CD4-positive, alpha-beta T cell treated with Interleukin-12 subunit alpha and Interleukin-12 subunit beta, for 1 hour (primary cell): ENCODE data around the gene EFS.
"Not testable (repeated sequence)": the region's sequence is repeated elsewhere in the genome, so short reads cannot be mapped to it uniquely, and the experiment has no call there.

ENCODE experiments used
- DNase-seq: peaks from one replicate; pipeline ENCODE4 v3.0.0-alpha.2; 2020

EFS gene

DNA sequence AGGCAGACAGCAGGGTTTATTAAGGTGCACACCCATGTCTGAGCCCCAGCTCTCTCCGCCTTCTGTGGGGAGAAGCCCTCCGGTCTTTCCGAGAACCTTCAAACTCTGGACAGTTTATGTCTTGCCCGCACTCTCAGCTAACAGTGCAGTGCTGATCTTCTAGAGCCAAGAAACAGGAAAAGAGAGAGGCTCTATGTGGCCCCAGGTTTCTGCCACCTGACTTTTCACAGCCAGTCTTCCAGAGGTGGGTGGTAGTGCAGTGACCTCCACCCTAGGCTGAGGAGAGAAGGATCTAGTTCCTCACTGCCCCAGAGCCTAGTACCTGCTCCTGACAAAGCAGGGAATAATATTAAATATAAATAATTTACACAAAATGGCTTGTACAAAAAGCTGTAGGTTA is 8.3 kb downstream of the EFS start:
- no peak for DNase-seq

DNA sequence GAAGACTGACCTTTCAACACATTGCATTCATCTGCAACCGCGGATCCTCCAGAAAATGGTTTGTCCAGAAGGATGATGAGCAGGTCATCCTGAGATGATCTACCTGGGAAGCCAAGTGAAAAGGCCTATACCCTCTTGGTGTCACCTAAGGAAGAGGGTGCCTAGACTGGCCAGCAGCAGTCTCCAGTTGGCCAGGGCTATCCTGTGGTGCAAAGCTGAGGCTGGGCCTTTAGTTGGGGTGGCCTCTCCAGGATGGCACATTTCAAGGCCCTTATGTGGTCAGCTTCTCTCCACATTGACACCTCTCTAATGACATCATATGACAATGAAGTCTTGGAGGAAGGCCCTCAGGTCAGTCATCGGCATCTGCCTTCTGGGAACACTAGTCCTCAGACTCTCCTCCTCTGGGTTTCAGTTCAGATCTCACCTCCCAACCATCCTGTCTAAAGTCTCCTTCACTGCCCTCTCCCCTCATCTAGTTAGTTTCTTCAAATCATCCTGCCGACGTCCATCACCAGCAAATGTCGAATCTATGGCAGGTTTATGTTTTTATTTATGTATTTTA is 9.0 kb downstream of the EFS start:
- no peak for DNase-seq

DNA sequence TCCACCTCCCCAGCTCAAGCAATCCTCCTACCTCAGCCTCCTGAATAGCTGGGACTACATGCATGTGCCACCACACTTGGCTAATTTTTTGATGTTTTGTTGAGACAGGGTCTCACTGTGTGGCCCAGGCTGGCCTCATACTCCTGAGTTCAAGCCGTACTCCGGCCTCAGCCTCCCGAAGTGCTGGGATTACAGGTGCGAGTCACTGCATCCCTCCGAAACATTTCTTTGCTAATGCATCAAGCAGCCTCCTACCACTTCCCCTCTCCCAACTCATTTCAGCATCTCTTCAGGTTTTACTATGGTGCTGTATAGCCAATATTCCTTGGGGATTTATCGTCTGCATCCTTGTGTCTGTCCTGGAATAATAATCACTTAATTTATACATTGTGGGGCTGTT is 10.0 kb downstream of the EFS start:
- DNase-seq, result no peak

DNA sequence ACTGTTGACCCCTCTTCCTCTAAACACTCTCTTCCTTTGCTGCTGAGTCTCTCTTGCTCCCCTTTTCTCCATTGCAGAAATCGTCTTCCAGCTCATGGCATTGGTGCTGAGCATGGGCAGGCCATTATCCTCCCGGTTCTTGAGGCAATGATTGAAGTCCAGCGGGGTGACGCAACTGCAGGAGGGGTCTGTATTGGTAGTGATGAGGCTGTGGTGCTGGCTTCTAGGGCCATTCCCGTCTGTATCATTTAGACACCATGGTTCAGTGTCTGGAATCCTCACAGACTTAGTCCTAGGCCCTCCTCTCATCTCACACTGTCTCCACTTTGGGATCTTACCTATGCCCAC is 11.6 kb downstream of the EFS start:
- DNase-seq, result no peak

DNA sequence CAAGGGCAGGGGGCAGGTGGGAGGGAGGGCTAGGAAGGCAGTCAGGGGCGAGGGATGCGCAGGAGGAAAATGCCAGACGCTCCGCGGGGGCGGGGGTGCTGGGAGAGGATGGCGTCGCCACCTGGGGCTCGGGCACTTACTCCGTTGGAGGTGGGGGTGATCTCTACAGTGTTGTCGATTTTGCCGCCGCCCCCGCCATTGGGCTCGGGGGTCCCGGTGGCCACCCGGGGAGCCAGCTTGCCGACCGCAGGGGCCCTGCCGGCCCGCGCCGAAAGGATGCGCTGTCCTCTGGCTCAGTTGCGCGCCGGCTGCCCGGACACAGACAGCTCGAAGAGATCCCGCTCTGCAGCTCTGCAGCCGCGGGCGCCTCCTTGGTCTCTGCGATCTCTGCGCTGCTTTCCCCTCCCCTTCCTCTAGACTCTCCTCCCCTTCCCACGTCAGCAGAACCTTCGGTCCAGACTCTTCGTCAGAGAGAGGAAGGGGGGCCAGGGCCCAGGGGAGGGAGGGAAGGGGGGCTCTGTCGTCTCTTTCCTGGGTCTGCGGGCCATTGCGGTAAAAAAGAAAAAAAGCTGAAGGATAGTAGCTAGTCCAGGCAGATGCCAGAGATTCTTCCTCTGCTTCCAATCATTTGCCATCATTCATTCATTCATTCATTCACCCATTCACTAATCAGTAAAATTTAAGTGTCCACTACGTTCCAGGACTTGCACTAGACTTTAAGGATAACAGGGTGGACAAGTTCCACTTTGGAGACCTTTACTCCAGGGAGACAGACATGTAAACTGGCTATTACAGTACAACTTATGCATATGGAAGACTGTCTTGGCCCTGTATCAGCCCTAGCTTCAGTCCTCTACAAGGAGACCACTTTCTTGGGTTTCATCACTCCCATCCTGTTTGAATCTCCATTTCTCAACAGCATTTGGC is 12.2 kb downstream of the EFS start, which contains the start of gene SLC22A17:
SLC22A17 (minus strand) TSS at position 382 of the 927 bp plus-strand sequence.
- DNase-seq, result peak; percentile 60

DNA sequence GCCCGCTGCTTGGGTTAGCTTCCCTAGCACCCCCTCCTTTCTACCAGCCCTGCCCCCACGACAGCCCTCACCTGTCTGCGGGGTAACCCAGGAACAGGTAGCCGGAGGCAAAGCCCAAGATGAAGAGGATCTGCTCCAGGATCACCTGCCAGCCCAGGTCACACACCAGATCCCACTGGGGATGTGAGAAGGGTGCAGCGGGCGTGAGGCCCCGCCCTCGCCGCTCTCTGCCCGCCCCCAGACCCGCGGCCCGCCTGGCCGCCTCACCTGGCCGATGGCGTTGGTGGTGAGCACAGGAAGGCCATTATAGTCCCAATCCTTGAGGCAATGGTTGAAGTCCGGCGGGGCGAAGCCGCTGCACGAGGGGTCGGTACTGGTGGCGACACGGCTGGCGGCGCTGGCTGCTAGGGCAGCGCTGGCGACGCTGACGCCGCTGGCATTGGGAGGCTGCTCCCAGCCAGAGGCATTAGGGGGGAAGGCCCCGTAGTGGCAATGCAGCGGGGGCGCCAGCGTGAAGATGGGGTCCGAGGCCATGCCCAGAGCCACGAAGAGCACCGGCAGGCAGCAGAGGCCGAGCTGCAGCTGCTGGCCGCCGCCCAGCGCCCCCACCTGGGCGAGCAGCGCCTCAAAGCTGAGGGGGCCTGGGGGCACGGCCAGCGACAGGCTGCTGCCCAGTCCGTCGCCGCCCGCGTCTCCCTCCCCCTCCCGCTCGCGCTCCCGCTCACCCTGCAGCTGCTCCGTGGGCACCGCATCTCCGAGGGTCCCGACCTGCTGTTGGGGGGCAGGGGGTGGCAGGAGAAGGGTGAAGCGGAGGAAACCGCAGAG is 13.1 kb downstream of the EFS start:
- DNase-seq, result no peak

DNA sequence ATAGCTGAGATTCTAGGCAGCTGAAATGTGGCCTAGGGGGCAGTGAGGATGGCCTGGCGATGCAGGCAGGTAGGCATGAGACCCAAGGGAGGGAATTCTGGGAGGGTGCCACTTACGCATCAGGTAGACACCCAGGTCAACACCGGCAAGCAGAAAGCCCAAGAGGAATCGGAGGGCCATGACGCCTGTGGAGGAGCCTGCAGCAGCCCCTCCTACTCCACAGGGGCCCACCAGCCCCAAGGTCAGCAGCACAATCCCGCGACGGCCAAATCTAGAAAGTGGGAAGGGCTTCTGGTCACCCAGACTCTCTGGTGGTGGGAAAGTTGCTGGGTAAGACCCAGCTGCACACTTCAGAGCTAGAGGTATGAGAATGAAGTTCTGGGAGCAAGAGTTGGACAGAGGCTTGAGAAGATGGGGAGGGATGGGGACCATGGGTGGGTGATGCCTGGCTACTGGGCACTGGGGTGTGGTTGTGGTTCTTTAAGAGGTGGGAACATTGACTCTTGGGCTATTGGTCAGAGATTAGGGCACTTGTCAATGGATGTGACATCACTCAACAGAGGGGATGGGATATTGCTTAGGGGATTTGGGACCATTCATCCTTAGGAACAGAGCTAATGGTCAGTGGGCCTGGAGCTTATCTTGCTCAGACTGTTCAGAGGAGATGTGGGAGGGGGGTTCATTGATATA is 15.7 kb downstream of the EFS start:
- no peak for DNase-seq

DNA sequence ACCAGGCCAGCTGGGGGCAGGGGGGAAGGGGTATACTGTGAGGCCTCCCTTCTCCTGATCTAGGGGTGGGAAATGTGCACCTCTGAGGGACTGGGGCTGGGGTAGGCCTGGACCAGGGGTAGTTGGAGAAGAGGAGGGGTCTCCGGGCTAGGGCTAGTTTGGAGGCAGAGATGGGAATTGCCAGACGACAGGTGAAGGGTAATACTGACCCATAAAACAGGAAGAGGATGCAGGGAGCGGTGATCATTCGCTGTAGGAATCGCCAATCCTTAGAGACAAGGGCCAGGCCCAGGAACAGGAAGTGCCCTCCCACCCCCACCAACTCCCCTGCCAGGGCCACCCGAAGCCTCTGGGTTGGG is 16.7 kb downstream of the EFS start:
- DNase-seq, result no peak

DNA sequence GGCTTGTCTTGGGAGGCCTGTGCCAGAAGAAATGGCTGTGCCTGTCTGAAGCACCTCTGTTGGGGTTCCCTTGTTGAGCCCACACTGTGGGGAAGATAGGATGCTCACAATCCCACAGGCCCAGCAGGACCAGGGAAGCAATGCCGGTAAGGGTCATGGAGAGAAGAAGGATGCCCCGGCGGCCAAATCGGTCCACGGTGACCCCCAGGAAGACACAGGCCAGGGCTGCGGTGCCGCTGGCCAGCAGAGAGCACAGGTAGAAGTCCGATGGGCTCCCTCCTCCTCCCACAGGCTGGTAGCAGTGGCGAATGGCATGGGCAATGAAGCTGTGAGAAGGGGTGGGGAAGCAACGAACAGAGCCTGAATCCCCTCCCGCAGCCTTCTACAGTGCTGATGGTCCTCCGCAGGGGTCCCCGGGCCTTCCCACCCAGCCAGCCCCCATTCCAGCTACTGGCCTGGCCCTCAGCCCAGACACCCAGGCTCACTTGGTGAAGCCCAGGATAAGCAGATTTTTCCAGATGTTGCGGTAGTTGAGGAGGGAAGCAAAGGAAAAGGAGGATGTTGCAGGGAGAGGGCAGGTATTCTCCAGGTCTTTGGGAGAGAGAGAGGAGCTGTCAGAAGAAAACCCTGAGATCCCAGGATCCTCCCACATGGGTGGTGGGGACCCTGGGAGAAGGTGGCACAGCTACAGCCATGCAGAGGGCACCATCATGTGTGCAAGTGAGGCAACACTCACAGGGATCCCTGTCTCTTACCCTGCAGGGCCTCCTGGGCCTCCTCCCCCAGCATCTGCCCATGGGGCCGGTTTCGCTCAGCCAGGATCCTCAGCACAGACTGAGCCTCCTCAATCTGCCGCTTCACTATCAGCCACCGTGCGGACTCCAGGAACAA is 17.3 kb downstream of the EFS start:
- no peak for DNase-seq

DNA sequence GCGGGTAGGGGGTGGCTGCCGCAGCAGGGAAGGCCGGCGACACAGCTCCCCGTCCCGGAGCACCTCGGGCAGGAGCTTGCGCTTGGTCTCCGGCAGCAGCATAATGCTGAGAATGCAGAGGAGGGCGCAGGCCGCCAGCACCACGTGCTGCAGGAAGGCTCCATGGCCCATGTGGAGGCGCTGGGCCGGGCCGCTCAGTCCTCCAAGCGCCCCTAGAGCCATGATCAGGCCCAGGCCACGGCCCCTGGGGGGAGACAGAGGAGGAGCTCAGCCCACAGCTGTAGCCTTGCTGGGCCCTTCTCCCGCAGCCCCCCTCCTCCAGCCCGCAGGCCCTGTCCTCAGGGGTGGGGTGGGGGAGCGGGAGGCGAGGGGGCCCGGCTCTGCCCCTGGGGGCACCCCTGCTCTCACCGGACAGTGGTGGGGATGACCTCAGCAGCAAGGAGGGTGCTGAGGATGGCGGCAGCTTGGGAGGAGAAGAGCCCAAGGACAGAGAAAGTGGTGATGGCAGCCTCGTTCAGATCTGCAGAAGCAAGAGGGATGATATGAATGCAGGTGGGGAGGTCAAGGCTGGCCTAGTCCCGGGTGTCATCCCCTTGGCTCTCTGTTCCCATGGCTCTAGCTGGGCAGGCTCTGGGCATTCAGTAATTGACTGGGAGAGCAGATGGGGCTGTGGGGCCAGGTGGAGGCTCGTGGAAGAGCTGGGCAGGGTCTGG is 18.1 kb downstream of the EFS start:
- no peak for DNase-seq

DNA sequence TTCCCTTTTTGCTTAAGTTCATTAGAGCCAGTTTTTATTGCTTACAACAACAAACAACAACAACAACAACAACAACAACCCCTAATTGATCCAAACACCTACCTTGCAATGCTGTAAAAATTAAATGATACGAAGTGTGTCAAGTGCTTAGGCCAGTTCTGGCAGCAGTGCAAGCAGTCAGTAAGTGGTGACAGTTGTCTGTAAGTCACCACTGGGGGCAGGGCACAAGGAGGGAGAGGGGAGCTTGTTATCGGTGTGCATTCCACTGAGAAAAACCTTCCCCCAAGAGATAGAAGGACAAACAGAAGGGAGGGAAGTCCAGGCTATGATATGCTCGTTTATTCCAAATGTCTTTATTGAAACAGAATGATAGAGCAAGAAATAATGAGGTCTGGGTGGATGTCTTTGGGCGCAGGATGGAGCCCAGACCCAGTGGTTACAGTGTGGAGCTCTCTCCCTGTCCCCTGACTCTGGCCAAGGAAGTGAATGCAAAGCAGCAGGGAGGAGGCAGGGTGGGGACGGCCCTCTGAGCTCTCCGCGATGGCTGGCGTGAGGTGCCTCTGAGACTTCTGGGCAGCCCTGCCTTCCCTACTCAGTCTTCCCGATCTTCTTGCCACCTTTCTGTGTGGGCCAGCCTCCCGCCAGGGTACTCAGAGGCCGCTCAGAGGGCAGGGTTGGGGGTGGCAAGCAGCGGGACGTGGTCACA is 18.8 kb downstream of the EFS start:
- no peak for DNase-seq

DNA sequence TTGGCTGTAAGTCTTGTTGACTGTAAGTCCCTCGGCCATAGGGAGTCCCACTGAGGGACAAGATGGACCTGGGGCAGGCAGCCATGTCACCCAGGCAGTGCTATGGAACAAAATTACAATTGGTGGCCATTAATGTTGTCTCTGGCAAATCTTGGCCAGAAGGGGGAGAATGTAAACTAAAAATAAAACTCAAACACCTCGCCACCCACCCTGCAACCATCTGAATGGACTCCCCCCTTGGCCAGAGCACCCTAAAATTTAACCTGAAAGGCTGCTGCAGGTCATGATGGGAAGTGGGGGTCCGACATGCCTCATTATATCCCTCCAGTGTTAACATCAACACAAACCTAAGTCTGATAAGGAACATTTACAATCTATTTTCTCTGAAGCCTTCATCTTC is 20.5 kb downstream of the EFS start:
- no peak for DNase-seq

DNA sequence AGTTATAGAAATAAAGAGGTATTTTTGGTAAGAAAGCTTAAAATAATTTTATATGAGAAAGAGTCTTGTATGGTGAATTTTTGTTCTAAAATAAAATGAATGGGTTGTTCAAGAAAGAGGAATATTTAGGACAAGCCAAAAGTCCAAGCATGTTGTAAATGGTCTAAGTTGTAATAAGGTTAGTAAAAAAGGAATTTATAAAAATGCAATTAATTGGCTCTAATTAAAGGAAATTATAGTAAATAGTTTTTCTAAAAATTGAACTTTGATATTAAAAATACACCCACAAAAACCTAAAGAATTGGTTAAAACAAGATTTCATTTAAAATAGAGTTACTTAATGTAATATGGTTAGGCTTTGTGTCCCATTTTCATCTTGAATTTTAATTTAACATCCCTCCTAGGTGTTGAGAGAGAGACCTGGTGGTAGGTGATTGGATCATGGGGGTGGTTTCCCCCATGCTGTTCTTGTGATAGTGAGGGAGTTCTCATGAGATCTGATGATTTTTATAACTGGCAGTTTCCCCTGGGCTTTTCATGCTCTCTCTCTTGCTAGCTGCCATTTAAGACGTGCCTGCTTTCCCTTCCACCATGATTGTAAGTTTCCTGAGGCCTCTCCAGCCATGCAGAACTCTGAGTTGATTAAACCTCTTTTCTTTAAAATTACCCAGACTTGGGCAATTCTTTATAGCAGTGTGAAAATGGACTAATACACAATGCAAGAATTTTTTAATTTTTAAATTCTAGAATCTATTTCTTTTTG is 25.3 kb downstream of the EFS start:
- DNase-seq, result no peak

DNA sequence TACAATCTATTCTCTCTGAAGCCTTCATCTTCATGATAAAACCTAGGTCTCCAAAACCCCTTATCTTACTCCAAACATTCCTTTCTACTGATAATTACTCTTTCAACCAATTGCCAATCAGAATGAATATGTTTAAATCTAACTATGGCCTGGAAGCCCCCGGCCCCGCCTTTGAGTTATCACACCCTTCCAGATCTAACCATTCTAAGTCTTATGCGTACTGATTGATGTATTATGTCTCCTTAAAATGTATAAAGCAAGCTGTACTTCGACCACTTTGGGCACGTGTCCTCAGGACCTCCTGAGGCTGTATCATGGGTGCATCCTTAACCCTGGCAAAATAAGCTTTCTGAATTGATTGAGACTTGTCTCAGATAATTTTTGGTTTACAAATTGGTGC is 29.3 kb downstream of the EFS start:
- no peak for DNase-seq

DNA sequence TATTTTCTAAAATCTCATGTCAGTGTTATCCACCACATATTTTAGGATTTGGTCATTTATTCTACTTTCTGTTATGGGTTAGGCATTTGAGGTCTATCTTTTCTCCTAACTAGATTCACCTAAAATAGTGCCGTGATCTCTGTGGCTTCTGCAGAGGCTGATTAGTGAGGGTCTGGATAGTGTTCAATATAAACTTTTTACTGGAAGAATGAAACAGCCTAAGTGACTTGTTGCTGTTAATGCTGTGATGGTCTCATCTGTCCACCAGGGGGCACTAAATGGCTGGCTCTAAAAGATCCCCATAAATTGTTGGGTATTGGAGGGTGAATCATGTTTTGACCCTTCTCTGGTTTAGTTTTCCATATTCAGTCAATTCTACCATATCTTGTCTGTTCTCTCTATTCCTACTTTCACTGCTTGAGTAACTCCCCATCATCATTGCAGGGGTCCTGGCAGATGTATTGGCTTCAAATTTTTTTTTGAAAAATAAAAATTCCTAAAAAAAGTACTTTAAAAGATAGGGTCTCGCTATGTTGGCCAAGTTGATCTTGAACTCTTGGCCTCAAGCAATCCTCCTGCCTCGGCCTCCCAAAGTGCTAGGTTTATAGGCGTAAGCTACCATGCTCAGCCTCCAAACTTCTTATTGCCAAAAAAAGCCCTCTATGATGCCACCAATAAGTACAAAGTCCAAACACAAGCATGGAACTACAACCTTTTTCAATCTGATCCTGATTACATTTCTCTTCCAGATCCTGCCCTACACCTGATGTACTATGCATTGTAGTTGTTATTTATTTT is 36.8 kb downstream of the EFS start:
- peak; percentile 75 for DNase-seq

DNA sequence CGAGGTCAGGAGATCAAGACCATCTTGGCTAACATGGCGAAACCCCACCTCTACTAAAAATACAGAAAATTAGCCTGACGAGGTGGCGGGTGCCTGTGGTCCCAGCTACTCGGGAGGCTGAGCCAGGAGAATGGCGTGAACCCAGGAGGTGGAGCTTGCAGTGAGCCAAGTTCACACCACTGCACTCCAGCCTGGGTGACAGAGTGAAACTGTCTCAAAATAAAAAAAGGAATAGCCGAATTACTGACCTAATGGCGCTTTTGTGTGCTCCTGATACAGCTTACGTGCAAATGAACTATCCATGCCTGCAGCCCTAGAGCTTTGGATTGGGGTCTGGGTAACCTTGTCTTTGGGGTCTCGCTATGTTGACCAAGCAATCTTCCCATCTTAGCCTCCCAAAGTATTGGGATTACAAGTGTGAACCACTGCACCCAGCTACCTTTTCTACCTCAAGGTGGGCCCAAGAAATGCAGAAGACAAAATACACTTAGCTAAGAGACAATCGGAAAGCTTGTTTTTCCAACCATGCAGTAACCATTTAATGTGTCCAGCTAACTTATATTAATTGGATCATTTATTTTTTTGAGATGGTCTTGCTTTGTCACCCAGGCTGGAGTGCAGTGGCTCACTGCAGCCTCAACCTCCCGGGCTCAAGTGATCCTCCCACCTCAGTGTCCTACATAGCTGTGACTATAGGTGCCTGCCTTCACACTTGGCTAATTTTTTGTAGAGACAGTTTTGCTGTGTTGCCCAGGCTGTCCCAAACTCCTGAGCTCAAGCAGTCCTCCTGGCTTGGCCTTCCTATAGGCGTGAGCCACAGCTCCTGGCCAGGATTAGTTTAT is 38.3 kb downstream of the EFS start:
- DNase-seq, result no peak

DNA sequence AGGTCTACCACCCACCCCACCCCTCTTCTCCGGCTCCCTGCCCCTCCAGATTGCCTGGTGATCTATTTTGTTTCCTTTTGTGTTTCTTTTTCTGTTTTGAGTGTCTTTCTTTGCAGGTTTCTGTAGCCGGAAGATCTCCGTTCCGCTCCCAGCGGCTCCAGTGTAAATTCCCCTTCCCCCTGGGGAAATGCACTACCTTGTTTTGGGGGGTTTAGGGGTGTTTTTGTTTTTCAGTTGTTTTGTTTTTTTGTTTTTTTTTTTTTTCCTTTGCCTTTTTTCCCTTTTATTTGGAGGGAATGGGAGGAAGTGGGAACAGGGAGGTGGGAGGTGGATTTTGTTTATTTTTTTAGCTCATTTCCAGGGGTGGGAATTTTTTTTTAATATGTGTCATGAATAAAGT is 39.2 kb downstream of the EFS start:
- DNase-seq, result not testable (repeated sequence)

DNA sequence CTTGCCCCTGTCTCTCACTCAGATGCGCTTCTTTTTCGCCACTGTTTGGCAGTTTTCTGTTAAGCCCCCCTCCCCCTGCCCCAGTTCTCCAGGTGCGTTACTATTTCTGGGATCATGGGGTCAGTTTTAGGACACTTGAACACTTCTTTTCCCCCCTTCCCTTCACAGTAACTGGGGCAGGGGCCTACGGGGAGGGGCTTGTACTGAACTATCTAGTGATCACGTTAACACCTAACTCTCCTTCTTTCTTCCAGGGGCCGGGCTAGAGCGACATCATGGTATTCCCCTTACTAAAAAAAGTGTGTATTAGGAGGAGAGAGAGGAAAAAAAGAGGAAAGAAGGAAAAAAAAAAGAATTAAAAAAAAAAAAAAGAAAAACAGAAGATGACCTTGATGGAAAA is 40.0 kb downstream of the EFS start:
- DNase-seq, result no peak
